Mucosa of stomach (tissue), 1 donor: ENCODE results near the gene NHLRC1.

ENCODE experiments used
- H3K27me3 ChIP-seq: one replicate; pipeline ENCODE4 v1.7.0; 2013; ENCODE audit warnings: mild to moderate bottlenecking, low read length; ENCODE audit not compliant: control insufficient read depth, insufficient read depth
- H3K36me3 ChIP-seq: one replicate; pipeline ENCODE4 v1.7.0; 2013; ENCODE audit warnings: low read length; ENCODE audit not compliant: control insufficient read depth, insufficient read depth
- H3K4me1 ChIP-seq: one replicate; pipeline ENCODE4 v1.7.0; 2013; ENCODE audit warnings: mild to moderate bottlenecking, low read length; ENCODE audit not compliant: control insufficient read depth, insufficient read depth
- H3K4me3 ChIP-seq: one replicate; pipeline ENCODE4 v1.7.0; 2013; ENCODE audit warnings: low read length
- H3K9ac ChIP-seq: one replicate; pipeline ENCODE4 v1.7.0; 2013; ENCODE audit warnings: mild to moderate bottlenecking, low read length, moderate library complexity
- H3K9me3 ChIP-seq: one replicate; pipeline ENCODE4 v1.7.0; 2013; ENCODE audit warnings: mild to moderate bottlenecking, low read length, moderate library complexity; ENCODE audit not compliant: control insufficient read depth
- donor health status: Pancreatic carcinoma.

The NHLRC1 gene

DNA sequence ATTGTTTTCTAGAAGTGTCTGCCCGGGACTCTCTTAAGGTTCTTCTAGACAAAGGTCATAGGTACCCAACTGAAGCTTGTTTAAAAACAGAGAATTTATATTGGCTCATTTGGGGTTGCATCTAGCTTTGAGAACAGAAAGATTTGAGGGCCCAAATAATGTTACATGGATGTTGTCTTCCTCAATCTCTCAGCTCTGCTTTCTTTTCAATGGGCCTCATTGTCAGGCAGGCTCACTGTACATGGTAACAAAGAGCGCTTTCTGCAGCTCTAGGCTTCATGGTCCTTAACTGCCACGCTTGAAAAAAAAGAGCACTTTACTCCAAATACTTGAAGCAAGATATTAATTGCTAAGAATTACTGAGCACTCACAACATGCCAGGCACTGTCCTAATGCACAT is 22.2 kb downstream of the NHLRC1 start:
- H3K9ac ChIP-seq, result no peak overlapping the region
- no peaks in the 10 kb centered on the region for H3K9me3 ChIP-seq
- no peaks in the 10 kb centered on the region for H3K27me3 ChIP-seq
- no peaks in the 10 kb centered on the region for H3K36me3 ChIP-seq
- no peak overlapping the region for H3K4me3 ChIP-seq
- H3K4me1 ChIP-seq, result peaks cover 9% of the 10 kb centered on the region

GRCh38 chr6:18099511-18099910 is 23.0 kb downstream of the NHLRC1 start:
- H3K9ac ChIP-seq, result no peak overlapping the region
- no peaks in the 10 kb centered on the region for H3K27me3 ChIP-seq
- H3K36me3 ChIP-seq, result no peaks in the 10 kb centered on the region
- no peaks in the 10 kb centered on the region for H3K9me3 ChIP-seq
- H3K4me1 ChIP-seq, result peaks cover 9% of the 10 kb centered on the region
- no peak overlapping the region for H3K4me3 ChIP-seq

DNA sequence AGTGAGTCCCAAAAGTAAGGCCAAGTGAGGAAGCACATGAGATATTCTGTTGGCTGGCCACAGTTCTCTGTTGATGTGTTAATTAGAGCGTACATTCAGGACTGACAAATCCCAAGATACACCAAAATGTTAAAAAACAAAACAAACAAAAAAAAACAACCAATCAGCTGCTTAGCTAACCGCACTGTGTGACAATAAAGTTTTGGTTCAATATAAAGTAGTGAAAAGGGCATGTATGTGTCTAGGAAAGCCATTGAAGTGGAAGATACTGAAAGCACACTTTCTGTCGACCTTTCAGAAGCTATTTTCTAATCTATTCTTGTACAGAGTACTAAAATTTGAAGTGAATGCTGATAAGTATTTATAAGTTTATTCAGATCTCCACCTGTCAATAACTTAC is 26.1 kb downstream of the NHLRC1 start:
- peaks cover 9% of the 10 kb centered on the region for H3K4me1 ChIP-seq
- no peak overlapping the region for H3K4me3 ChIP-seq
- no peaks in the 10 kb centered on the region for H3K27me3 ChIP-seq
- no peaks in the 10 kb centered on the region for H3K36me3 ChIP-seq
- no peaks in the 10 kb centered on the region for H3K9me3 ChIP-seq
- H3K9ac ChIP-seq, result no peak overlapping the region

DNA sequence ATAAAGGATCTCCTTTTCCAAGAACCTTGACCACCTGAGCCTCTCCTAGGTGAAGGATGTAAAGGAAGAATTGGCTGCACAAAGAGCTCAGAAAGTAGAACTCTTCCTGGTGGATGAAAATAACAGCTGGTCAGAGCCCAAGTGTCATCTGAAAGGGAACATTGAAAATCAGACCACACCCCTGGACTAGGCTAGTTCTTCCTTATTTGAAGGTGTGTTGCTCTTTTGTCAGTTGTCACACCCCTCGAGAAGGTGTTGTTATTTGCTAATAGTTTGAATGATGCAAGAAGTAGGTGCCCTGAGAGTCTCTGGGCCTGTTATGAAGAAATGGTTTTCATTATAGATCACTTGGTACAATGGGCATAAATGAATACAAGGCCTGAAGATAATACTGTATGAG is 31.1 kb downstream of the NHLRC1 start:
- no peak overlapping the region for H3K9ac ChIP-seq
- no peaks in the 10 kb centered on the region for H3K27me3 ChIP-seq

GRCh38 chr6:18090349-18090786 is 32.1 kb downstream of the NHLRC1 start:
- Histone ChIP-seq H3K36me3 (no peaks in the 10 kb centered on the region), H3K9me3 (no peaks in the 10 kb centered on the region), H3K9ac (no peak overlapping the region), H3K4me1 (no peaks in the 10 kb centered on the region), H3K4me3 (no peak overlapping the region), H3K27me3 (no peaks in the 10 kb centered on the region)

More for the DNA sequence above, 31.1 kb downstream of the NHLRC1 start:
- no peaks in the 10 kb centered on the region for H3K4me1 ChIP-seq
- no peaks in the 10 kb centered on the region for H3K9me3 ChIP-seq
- no peak overlapping the region for H3K4me3 ChIP-seq
- H3K36me3 ChIP-seq, result no peaks in the 10 kb centered on the region

- Histone ChIP-seq H3K9ac (no peak overlapping the region), H3K27me3 (no peaks in the 10 kb centered on the region), H3K9me3 (no peaks in the 10 kb centered on the region), H3K4me1 (no peaks in the 10 kb centered on the region), H3K4me3 (no peak overlapping the region), H3K36me3 (no peaks in the 10 kb centered on the region)
These were observed 33.8 kb downstream of the NHLRC1 start for GRCh38 chr6:18088419-18089296.

- Histone ChIP-seq H3K4me1 (no peaks in the 10 kb centered on the region), H3K36me3 (no peaks in the 10 kb centered on the region), H3K9me3 (no peaks in the 10 kb centered on the region), H3K9ac (no peak overlapping the region), H3K27me3 (no peaks in the 10 kb centered on the region), H3K4me3 (no peak overlapping the region)
These were observed 34.9 kb downstream of the NHLRC1 start for GRCh38 chr6:18087396-18088165.

GRCh38 chr6:18081025-18081668 is 41.3 kb downstream of the NHLRC1 start:
- Histone ChIP-seq H3K27me3 (no peaks in the 10 kb centered on the region), H3K9ac (no peak overlapping the region)

GRCh38 chr6:18080544-18080943 is 41.9 kb downstream of the NHLRC1 start:
- Histone ChIP-seq H3K9me3 (no peaks in the 10 kb centered on the region), H3K9ac (no peak overlapping the region), H3K27me3 (no peaks in the 10 kb centered on the region), H3K4me3 (no peak overlapping the region), H3K4me1 (no peaks in the 10 kb centered on the region), H3K36me3 (no peaks in the 10 kb centered on the region)

More at GRCh38 chr6:18081025-18081668, 41.3 kb downstream of the NHLRC1 start:
- Histone ChIP-seq H3K4me1 (no peaks in the 10 kb centered on the region), H3K9me3 (no peaks in the 10 kb centered on the region), H3K4me3 (no peak overlapping the region), H3K36me3 (no peaks in the 10 kb centered on the region)

- H3K9ac ChIP-seq, result no peak overlapping the region
- no peak overlapping the region for H3K4me3 ChIP-seq
- H3K9me3 ChIP-seq, result no peaks in the 10 kb centered on the region
- no peaks in the 10 kb centered on the region for H3K4me1 ChIP-seq
- no peaks in the 10 kb centered on the region for H3K36me3 ChIP-seq
- H3K27me3 ChIP-seq, result no peaks in the 10 kb centered on the region
These were observed 43.6 kb downstream of the NHLRC1 start for GRCh38 chr6:18078866-18079265.

DNA sequence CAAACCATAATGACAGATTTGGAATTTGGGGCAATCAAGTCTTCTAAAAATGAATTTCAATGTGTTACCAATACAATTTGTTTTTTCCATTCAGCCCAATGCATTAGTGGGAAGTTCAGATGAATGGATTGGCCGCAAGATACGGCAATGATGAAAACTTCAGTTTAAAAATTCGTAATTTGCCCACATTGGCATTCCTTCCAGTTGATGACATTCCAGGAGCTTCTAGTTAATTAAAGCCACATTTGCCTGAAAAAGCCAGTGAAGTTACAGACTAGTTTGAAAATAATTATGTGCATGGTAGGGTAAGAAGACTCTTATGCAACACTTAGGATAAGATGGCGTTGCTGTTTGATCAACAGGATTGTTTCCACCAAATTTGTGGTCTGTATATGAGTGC is 46.2 kb downstream of the NHLRC1 start:
- Histone ChIP-seq H3K4me1 (no peaks in the 10 kb centered on the region), H3K27me3 (no peaks in the 10 kb centered on the region), H3K9ac (no peak overlapping the region), H3K9me3 (no peaks in the 10 kb centered on the region), H3K4me3 (no peak overlapping the region), H3K36me3 (no peaks in the 10 kb centered on the region)

DNA sequence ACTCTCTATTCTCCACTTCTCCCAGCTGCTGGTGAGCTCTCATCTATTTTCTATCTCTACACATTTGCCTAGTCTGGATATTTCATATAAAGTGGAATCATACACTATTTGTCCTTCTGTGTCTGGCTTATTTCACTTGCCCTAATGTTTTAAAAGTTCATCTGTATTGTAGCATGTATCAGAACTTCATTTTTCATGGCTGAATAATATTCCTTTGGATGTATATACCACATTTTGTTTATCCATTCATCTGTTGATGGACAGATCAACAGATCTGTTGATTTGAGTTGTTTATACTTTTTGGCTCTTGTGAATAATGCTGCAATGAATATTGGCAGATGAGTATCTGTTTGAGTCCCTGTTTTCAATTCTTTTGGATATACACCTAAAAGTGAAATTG is 49.6 kb downstream of the NHLRC1 start:
- H3K9ac ChIP-seq, result no peak overlapping the region
- H3K27me3 ChIP-seq, result no peaks in the 10 kb centered on the region
- H3K9me3 ChIP-seq, result no peaks in the 10 kb centered on the region
- no peaks in the 10 kb centered on the region for H3K36me3 ChIP-seq
- no peaks in the 10 kb centered on the region for H3K4me1 ChIP-seq
- no peak overlapping the region for H3K4me3 ChIP-seq
